Measurements from ENCODE around the gene ARPC1B.
A peak's percentile ranks its signal among the peaks of the same experiment; 100 is the strongest.

- TF ChIP-seq PAX5 (IDR thresholded peaks at IDR 0.05; ENCODE audit: insufficient read depth, low read length, severe bottlenecking) (peak; percentile 77), TAF1 (IDR thresholded peaks at IDR 0.05; ENCODE audit: low read depth, low read length) (peak; percentile 31; the same call in 1 of the 2 replicates), POLR2A (IDR thresholded peaks at IDR 0.05; ENCODE audit: low read depth, low read length) (peak; percentile 75)
Measured at GRCh38 chr7:99438573-99439480, 64.3 kb downstream of the ARPC1B start, which contains the start of the genes CPSF4 and PTCD1.

Measured in GM12891 (cell line).